GM12892 (cell line): ENCODE results near the gene VMP1.
"Not testable (repeated sequence)": the region's sequence is repeated elsewhere in the genome, so short reads cannot be mapped to it uniquely, and the experiment has no call there.

Source experiments
- DNase-seq: peaks from one replicate; pipeline ENCODE4 v3.0.0; 2011; ENCODE audit not compliant: insufficient read length
- FAIRE-seq: peaks from 2 replicates; lab custom pipeline; 2011; peaks lifted over from hg19 to GRCh38; lab: Jason Lieb, UNC
- POLR2A ChIP-seq: IDR thresholded peaks from 2 replicates; pipeline ENCODE4 v1.6.1; 2011; ENCODE audit warnings: low read depth, low read length, control low read depth
- POLR2AphosphoS5 ChIP-seq: IDR thresholded peaks from 2 replicates; pipeline ENCODE4 v1.6.1; 2011; ENCODE audit warnings: low read depth, low read length, control low read depth
- TAF1 ChIP-seq: IDR thresholded peaks from 2 replicates; pipeline ENCODE4 v1.6.1; 2011; ENCODE audit warnings: low read depth, mild to moderate bottlenecking, control low read depth, low read length, borderline replicate concordance

Gene VMP1

GRCh38 chr17:59842901-59843652, 135.6 kb downstream of the VMP1 start:
- DNase-seq (no peak), FAIRE-seq (no peak)
- TF ChIP-seq TAF1 (no peak), POLR2AphosphoS5 (peak; percentile 89), POLR2A (peak; percentile 67)

GRCh38 chr17:59844884-59845594, 137.6 kb downstream of the VMP1 start:
- FAIRE-seq = no peak
- no peak for DNase-seq
- TF ChIP-seq POLR2AphosphoS5 = no peak
- no peak for TF ChIP-seq TAF1
- no peak for TF ChIP-seq POLR2A

GRCh38 chr17:59845595-59846393, 138.3 kb downstream of the VMP1 start:
- TF ChIP-seq POLR2A (peak; percentile 52; the same call in 1 of the 2 replicates), TAF1 (no peak), POLR2AphosphoS5 (peak; percentile 48; the same call in 1 of the 2 replicates)
- DNase-seq = no peak
- FAIRE-seq = no peak

GRCh38 chr17:59846394-59847165, 139.1 kb downstream of the VMP1 start:
- FAIRE-seq (peak; percentile 73), DNase-seq (no peak)
- TF ChIP-seq TAF1 = no peak
- no peak for TF ChIP-seq POLR2AphosphoS5

- DNase-seq (no peak), FAIRE-seq (no peak)
- no peak for TF ChIP-seq TAF1
Measured at GRCh38 chr17:59848385-59848668, 140.9 kb downstream of the VMP1 start.

GRCh38 chr17:59848778-59849177, 141.3 kb downstream of the VMP1 start:
- FAIRE-seq = no peak
- TF ChIP-seq TAF1 (no peak), POLR2A (no peak), POLR2AphosphoS5 (no peak)
- no peak for DNase-seq

- FAIRE-seq, DNase-seq: not testable (repeated sequence)
Measured at GRCh38 chr17:59850311-59850710, 142.9 kb downstream of the VMP1 start.

GRCh38 chr17:59851439-59852375, 144.3 kb downstream of the VMP1 start:
- FAIRE-seq (no peak), DNase-seq (no peak)
- TF ChIP-seq POLR2AphosphoS5 (no peak), TAF1 (no peak), POLR2A (no peak)

- not testable (repeated sequence) for DNase-seq, FAIRE-seq
Measured at GRCh38 chr17:59852847-59853167, 145.4 kb downstream of the VMP1 start.

GRCh38 chr17:59853168-59853918, 145.9 kb downstream of the VMP1 start:
- FAIRE-seq (no peak), DNase-seq (no peak)
- no peak for TF ChIP-seq POLR2AphosphoS5
- TF ChIP-seq POLR2A = no peak
- TF ChIP-seq TAF1 = no peak

- FAIRE-seq, DNase-seq: not testable (repeated sequence)
Measured at GRCh38 chr17:59853919-59854729, 146.7 kb downstream of the VMP1 start.
